GM18517 (cell line): ENCODE data around the gene PKD1L1.
"Not testable (repeated sequence)": the region's sequence is repeated elsewhere in the genome, so short reads cannot be mapped to it uniquely, and the experiment has no call there.

Source experiments
- ATAC-seq: cut with Tn5 transposase; IDR thresholded peaks from one replicate; pipeline ENCODE4 v1.9.1; 2021; ENCODE audit warnings: mild to moderate bottlenecking, moderate library complexity; ENCODE audit not compliant: unreplicated experiment

Gene PKD1L1

DNA sequence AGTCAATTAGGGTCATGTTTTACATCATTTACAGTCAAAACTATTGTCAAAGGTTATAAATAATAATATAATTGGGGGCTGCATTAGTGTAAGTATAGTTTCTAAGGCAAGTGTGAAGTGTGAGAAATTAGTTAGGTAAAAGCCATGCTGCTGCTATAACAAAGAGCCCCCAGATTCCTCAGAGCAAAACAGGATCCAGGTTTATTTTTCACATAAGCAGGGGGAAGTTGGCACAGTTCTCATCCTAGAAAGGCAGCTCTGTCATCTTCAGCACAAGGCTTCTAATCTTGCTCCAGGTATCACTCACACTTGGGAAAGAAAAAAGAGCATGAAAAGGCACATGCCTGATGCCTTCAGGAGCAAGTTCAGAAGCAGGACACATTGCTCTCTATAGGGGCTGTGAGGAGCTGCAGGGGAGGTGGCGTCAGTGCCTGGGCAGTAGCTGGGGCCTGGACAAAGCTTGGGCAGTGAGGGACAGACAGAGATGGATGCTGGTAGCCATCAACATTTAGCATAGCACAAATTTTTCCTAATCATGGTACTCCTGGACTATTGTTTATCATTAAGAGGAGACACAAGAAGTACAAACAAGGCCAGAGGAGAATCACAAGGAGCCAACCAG, 170.6 kb downstream of the PKD1L1 start:
- no peak for ATAC-seq

DNA sequence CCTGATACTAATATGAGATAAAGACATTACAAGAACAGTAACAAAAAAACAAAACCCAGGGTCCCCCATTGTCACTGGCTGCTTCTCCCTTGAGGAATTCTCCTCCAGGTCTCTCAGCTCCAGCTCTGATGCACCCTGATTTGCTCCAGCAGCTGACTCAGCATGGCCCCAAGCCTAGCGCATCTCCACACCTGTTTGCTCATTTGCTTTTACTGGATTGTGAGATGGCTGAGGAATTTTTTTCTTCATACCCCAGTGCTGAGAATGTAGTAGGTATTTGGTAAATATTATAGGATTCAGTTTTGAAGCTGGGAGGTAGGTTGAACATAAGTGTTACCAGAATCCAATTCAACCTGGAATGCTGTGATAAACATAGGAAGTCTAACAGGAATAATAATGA, 171.9 kb downstream of the PKD1L1 start:
- ATAC-seq, result no peak

DNA sequence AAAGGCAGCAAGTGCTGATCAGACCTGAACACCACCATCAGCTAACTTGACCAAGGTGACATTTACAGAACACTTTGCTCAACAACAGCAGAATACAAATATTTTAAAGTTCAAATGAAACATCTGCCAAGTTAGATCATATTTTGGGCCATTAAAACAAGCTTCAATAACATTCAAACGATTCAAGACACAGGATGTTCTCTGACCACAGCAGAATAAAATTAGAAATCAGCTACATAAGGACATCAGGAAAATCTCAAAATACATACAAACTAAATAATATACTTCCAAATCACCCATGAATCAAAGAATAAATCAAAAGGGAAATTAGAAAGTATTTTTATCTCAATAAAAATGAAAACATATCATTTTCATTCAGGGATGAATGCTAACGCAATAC, 173.0 kb downstream of the PKD1L1 start:
- ATAC-seq, result no peak

DNA sequence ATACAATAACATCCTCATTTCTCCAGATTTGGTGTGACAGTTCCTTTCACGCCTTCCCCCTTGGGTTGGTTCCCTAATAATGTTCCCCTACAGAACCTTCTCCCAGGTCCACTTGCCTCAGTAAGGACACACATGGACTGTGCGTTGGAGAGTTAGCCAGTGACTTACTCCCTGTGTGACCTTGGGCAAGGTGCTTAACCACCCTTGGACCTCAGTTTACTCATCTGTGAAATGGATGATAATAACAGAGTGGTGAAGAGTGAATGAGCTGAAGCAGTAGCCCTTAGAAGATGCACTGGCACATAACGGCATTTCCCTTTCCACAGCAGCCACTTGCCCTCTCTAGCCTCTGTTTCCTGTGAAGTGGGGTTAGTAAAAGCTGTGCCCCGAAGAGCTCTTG, 175.8 kb downstream of the PKD1L1 start:
- ATAC-seq, result no peak

DNA sequence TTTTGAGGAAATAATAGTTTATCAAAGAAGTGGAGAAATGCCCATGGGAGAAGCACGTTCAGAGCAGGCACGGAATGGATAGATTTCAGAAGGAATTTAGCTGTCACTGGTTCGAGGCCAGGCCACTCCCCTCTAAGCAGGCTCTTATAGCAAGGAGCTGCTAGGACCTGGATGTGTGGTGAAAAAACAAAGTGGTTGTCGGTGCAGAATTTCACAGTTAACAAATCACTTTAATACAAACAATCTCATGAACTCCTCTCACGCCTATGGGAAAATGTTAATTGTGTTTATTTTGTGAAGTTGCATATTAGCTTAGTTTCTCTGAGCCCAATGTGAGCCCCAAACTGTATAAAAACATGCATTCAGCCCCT, 176.3 kb downstream of the PKD1L1 start:
- ATAC-seq, result no peak

DNA sequence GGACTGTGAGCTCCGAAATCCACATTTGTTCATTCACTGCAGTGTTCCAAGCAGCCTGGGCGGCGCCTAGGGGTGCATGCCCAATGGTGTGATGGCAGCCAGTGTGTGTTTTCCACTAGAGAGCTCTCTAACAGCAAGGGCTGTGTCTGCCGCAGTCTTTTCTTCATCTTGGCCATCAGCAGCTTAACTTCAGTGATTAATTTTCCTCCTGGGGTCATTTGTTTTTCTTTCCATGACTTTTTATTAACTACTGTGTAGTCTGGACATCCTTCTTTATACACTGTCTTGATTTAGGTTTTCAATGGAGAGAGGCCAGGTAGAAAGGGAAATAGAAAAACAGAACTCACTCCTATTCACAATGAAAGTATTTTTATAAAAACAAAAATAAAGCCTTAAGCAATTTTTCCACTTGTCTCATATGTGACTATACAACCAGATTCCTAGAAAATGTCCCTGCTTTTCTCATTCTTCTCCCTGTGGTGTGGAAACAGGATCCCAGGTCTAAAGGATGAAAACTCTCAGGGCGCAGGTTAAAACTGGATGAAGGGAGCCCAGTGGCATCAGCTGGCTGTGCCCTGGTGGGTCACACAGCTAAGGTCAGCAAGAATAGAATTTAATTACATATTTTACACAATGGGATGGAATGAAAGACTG, 176.8 kb downstream of the PKD1L1 start:
- ATAC-seq, result no peak

DNA sequence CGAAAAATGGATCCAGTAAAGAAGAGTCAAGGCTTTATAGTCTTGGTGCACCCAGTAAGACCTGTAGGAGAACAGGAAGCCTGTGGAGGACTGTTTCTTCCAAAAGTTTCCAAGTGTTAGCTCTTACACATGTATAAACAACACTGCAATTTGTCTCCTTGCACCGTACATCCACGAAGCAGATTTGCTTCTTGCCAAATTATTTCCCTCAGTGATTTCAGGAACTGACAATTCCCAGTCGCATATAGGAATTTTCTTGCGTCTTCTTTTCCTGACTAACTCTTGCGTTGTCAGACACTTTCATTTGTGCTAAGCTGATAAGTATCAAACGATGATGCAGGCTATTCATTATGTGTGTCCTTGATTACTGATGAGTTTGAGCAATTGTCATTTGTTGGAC, 182.1 kb downstream of the PKD1L1 start:
- no peak for ATAC-seq

DNA sequence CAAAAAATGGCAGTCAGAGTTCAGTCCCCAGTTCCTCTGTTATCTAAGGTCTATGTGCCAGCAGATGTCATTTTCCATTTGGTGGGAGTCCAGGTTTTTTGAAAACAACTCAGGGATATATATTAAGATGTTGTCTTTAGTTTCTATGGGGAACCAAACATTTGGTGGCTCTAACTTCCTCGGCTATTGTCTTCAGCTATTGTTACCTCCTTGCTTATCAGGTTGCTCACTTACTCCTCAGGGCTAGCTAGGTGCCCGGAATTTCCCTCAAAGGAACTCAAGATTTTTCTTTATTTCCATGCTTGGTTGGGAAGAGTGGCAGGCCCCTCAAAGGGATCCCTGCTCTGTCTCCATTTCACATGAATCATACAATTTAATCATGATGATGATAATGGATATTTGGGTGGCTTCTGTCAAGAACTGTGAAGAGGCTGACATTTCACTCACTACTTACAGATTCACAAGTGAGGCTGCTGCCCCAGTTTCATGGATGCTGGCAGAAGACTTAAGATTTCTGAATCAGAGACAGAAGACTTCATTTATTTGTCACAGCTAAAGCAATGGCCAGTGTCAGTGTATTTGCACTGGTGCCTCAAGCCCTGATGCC, 182.8 kb downstream of the PKD1L1 start:
- ATAC-seq, result no peak

DNA sequence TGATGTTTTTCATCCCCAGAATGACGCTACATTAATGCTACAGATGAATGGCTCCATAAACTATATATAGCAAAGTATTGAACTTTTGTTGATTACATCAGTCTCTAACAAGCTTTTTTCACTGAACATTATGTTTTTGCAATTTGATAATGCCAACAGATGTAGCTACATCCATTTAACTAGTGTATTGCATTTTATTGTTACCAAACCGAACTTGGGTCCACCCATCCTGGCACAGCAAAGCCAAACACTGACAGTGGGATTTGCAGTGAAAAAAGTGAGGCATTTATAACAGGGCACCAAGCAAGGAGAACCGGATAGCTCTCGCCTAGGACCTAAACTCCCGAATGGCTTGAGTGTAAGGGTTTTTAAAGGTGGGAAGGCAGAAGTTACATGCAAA, 183.5 kb downstream of the PKD1L1 start:
- no peak for ATAC-seq

DNA sequence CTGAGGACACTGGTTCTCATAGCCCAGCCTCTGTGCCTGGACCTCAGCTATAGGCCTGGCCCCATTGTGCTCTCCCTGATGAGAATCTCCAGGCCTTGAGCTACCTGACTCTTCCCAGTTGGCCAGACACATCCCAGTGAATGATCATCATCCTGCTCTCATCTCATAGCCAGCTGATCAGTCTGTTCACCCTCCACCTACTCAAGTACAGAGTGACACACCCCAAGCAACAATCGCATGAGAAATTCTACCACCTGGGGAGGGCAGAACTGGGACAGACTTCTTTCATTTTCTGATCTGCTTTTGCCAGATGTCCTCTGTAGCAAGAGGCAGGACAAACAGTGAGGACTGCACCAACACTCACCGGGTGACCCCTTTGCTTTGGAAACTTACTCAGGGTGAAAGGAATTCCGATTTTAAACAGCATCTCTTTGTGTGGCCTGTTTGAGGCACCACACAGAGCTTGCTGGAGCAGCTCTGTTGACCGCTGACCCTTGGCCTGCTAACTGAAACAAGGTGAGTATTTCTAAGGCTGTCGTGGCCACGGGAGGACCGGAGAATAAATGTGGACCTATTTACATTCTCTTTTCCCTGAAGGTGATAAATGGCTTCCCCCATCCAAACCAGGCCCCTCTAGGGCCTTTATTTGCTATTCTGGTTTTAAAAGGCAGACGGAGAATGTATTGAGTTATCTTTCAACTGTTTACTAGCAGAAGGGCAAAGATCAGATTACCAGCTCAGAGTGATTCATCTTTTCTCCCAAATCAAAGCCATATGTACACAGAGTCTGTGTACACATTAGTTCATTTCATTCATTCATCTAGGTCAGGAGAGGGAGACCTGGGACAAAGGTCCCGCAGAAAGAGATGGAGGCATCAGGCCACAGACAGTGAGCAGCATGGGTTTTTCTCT, 184.9 kb downstream of the PKD1L1 start:
- ATAC-seq, result peak; percentile 93

DNA sequence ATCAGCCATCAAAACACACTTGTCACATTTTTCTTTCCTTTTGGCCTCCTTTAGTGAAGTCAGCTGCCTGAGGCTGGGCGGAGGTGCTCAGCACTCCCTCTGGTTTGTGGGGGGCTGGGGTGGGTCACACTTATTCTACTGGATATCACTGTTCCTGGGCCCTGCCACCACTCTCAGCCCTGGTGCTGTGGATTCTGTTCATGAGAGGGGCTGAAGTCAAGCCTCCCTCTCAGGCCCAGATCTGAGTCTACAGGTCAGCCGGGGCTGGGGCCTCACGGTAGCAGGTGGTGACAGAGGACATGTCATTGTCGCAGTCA, 185.6 kb downstream of the PKD1L1 start:
- ATAC-seq, result no peak

DNA sequence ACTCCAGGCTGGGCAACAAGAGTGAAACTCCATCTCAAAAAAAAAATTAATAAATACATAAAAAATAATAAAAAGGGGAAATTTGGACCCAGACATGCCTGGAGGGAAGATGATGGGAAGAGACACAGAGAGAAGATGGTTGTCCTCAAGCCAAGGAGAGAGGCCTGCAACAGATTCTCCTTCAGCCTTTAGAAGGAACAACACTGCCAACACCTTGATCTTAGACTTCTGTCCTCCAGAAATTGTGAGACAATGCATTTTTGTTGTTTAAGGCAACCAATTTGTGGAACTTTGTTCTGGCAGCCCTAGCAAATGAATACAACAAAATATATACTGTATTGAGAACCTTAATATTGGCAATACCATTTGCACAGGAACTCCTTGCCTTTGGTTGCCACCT, 186.1 kb downstream of the PKD1L1 start:
- no peak for ATAC-seq

DNA sequence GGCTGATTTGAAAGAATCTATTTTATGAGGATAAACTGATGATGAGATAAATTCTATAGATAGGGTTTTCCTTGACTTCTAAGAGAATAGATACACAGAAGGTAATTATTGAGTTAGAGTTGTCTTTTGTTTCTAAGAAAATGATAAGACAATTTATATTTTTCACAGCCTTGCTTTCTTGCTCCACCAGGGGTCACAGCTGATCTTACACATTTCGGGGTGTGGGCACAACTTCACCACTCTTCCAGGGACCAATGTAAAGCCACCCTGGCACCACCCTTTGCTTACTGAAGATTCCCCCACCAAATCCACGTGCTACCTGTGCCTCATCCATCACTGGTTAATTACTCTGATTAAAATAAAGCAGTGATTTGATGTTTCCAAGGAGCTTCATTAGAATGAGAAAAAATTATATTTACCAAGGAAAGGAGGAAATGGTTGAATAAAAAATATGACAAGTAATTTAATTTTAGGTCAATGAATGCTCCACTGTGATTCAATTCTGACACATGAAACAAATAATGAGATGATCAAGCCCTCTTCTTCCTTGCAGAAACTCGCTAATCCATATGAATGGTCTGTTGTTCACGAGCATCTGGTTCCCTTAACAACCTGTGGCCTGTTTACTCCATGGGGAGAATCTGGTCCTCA, 189.1 kb downstream of the PKD1L1 start:
- ATAC-seq, result no peak

DNA sequence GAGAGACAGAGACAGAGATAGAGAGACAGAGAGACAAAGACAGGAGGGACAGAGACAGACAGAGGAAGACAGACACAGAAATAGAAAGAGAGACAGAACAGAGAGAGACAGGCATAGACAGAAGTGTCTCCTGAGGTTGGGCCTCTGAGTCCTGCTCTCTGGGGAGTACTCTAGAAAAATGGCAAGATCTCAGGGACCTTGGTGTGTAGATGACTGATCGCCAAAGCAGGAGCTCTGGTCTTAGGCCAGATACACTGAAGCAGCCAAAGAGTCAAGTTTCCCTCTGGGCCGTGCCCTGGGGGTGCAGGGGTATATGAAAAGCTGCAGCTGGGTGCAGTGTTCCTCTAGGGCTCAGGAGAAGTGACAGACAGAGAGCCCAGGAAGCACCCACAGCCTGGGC, 189.7 kb downstream of the PKD1L1 start:
- ATAC-seq, result no peak

DNA sequence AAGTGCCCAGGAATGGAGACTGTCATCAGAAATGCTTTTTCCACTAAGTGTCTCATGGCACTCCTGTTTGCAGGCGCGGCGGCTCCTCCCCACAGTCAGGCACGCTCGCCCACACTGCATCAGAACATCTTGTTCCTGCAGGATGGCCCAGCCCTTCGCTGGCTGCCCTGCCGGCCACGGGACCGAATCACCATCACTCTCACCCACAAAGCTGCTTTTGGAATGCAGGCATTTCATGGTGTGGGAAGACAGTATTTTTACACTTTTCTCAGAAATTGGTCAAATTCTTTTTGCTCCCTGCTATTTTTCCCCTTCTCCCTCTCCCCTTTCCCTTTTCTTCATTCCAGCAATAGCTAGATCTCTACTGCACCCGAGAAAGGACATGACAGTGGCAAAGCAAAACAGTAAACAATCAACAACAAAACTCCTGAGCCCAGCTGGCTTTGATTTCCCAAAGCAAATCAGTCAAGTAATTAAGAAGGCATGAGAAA, 190.3 kb downstream of the PKD1L1 start:
- ATAC-seq, result no peak

DNA sequence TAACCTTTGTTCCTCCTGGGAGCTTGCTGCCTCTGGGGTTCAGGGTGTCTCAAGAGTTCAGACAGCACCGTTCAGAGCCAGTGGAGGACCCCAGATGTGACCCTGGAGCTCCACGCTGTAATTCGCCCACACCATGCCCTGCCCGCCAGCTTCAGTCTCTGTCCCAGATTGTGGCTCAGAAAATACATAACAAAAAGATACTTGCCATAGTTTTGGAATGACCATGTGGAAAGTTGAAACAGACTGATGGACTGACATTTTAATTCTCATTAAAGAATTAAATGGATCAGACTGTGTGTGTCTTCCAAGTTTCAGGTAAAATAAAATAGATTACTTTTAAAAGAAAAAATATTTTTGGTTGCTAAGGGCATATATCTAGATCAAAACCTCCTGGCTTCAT, 191.6 kb downstream of the PKD1L1 start:
- no peak for ATAC-seq

DNA sequence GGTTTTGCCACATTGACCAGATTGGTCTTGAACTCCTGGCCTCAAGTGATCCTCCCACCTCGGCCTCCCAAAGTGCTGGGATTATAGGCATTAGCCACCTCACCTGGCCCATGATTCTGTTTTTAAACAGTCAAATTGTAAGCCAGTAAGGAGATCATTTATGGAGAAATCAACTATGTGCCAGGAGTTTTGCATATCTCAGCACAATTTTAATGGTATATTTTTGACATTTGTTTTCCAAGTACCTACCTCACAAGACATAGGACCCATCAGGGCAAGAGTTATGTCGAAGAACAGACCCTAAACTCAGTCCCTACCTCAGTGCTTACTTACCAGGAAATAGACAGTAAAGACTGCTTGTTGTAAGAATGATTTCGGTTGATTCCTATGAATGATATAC, 193.0 kb downstream of the PKD1L1 start:
- no peak for ATAC-seq

DNA sequence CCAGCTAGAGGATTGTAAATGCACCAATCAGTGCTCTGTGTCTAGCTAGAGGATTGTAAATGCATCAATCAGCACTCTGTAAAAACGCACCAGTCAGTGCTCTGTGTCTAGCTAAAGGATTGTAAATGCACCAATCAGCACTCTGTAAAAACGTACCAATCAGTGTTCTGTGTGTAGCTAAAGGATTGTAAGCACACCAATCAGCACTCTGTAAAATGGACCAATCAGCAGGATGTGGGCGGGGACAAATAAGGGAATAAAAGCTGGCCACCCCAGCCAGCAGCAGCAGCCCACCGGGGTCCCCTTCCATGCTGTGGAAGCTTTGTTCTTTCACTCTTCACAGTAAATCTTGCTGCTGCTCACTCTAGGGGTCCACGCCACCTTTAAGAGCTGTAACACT, 196.5 kb downstream of the PKD1L1 start:
- not testable (repeated sequence) for ATAC-seq

DNA sequence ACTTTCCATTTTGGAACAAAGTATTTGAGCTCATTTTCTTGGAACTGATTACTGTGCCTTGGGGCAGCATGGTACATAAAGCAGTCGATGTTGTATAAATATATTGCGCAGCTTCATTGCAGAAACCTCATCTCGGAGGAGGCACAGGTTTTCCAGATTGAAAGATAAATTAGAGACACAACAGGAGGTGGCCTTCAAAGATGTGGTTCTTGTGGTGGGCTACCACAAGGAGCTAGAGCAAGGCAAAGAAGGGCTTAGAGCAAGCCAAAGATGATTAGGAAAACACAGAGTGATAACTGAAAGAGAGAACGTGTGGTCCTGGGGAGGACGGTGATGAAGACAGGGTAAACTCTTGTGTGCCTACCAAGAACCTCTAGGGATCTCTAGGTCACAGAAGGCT, 197.2 kb downstream of the PKD1L1 start:
- no peak for ATAC-seq

DNA sequence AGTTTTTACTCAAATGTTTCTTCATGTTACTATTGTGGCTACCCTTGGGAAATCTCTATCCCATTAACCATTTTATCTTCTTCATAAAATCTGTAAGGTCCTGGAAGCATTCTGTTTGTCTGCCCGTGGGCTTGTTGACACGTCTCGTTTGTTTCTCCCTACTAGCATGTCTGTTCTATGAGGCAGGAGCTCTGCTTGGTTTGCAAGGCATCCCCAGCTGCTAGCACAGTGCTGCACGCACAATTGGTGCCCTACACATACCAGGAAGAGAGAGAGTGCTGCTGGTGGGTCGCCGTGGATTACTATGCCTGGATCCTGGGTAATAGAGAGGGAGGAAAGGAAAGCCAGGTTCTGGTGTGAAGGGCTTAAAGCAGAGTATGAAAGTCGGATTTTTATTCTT, 200.2 kb downstream of the PKD1L1 start:
- ATAC-seq, result no peak

DNA sequence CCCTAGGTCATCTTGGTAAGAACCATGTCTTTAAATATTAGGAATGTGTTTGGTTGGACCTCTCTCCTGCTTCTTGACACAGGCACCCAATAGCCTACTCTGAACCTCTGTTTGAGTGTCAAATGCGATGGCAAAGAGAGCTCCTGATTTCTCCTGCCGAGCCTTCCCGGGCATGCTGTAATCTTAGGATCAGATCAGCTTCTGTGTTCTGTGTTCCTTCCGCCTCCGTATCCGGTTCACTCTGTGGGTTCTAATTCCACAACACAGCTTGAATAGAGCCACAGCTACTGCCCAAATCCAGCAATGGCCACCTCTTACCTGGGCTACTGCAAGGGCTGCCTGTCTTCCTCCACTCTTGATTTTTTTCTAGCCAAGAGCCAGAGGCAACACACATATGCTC, 201.1 kb downstream of the PKD1L1 start:
- no peak for ATAC-seq
